Mucosa of descending colon (tissue), 3 donors: Measurements from ENCODE around the gene ATP9B. TPM values are rescaled to one million over a fixed set of nuclear protein-coding genes. Genes with fewer than 3 reads are reported as not detected.

Experiments used
- ATAC-seq: fragments of 200-7000 bp; cut with Tn5 transposase; one replicate; pipeline ENCODE4 v1.9.1; 2020; ENCODE audit warnings: mild to moderate bottlenecking, moderate library complexity
- DNase-seq, 3 donors: peaks; one replicate each; pipeline ENCODE4 v3.0.0-alpha.2; 2020
- H3K36me3 ChIP-seq: fragments of 200-600 bp; one replicate; pipeline ENCODE4 v1.8.0; 2021; ENCODE audit warnings: low read depth, mild to moderate bottlenecking
- H3K4me1 ChIP-seq: fragments of 200-600 bp; one replicate; pipeline ENCODE4 v1.8.0; 2021; ENCODE audit warnings: low read depth, mild to moderate bottlenecking
- H3K4me3 ChIP-seq: fragments of 200-600 bp; one replicate; pipeline ENCODE4 v1.8.0; 2021; ENCODE audit warnings: mild to moderate bottlenecking
- H3K9me3 ChIP-seq: fragments of 200-600 bp; one replicate; pipeline ENCODE4 v1.8.0; 2021; ENCODE audit warnings: mild to moderate bottlenecking
- intact Hi-C, 2 donors: fragments of 100-400 bp; cut with DNase I in 1 of 2; cut with micrococcal nuclease in 1 of 2; formaldehyde crosslinking; loops; one replicate each; pipeline versions ENCODE4 v1.11.0 to v1.11.1; 2022; cut with DNase I, micrococcal nuclease
- long read RNA-seq, 2 donors: library from polyadenylated mRNA; unstranded; transcript quantifications; one replicate each; pipeline ENCODE4 v2.0.0, GENCODE V29; 2019 to 2021
- total RNA-seq, 3 donors: library from RNA; stranded (reverse); fragmentation: NEBNext Ultra II Directional in 2 of 3; extraction: Animal tissue kit (Norgen Biotek cat#: 25700) in 2 of 3; gene quantifications; one replicate each; pipeline versions ENCODE4 v1.2.1 to v1.2.4, GENCODE V29; 2021 to 2023
- TF ChIP-seq, protein P1 (sequence below): fragments of 200-600 bp; IDR thresholded peaks from one replicate; pipeline ENCODE4 v1.8.0; 2022; ENCODE audit warnings: antibody characterized with exemption, mild to moderate bottlenecking
- donor health status: DM: no; HTN: no; CAD: no; lungs with moderate emphysema.
- donor health status: DM: no; HTN: no; CAD: no.
- donor health status: DM: no; HTN: yes; CAD: no.

Gene ATP9B, protein sequence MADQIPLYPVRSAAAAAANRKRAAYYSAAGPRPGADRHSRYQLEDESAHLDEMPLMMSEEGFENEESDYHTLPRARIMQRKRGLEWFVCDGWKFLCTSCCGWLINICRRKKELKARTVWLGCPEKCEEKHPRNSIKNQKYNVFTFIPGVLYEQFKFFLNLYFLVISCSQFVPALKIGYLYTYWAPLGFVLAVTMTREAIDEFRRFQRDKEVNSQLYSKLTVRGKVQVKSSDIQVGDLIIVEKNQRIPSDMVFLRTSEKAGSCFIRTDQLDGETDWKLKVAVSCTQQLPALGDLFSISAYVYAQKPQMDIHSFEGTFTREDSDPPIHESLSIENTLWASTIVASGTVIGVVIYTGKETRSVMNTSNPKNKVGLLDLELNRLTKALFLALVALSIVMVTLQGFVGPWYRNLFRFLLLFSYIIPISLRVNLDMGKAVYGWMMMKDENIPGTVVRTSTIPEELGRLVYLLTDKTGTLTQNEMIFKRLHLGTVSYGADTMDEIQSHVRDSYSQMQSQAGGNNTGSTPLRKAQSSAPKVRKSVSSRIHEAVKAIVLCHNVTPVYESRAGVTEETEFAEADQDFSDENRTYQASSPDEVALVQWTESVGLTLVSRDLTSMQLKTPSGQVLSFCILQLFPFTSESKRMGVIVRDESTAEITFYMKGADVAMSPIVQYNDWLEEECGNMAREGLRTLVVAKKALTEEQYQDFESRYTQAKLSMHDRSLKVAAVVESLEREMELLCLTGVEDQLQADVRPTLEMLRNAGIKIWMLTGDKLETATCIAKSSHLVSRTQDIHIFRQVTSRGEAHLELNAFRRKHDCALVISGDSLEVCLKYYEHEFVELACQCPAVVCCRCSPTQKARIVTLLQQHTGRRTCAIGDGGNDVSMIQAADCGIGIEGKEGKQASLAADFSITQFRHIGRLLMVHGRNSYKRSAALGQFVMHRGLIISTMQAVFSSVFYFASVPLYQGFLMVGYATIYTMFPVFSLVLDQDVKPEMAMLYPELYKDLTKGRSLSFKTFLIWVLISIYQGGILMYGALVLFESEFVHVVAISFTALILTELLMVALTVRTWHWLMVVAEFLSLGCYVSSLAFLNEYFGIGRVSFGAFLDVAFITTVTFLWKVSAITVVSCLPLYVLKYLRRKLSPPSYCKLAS
- 10 to 100 TPM; 25.8 to 37.1 (median 34.1) TPM for total RNA-seq
- long read RNA-seq, donor 1, full-length matches to known transcripts, result 10 of 26 reads
- long read RNA-seq, donor 1, partial matches to known transcripts, result 6 of 26 reads
- long read RNA-seq, donor 1, other reads (novel, unspliced or antisense), result 10 of 26 reads
- long read RNA-seq, donor 2, partial matches to known transcripts, result 3 of 3 reads
- long read RNA-seq, donor 2, other reads (novel, unspliced or antisense), result 0 of 3 reads

DNA sequence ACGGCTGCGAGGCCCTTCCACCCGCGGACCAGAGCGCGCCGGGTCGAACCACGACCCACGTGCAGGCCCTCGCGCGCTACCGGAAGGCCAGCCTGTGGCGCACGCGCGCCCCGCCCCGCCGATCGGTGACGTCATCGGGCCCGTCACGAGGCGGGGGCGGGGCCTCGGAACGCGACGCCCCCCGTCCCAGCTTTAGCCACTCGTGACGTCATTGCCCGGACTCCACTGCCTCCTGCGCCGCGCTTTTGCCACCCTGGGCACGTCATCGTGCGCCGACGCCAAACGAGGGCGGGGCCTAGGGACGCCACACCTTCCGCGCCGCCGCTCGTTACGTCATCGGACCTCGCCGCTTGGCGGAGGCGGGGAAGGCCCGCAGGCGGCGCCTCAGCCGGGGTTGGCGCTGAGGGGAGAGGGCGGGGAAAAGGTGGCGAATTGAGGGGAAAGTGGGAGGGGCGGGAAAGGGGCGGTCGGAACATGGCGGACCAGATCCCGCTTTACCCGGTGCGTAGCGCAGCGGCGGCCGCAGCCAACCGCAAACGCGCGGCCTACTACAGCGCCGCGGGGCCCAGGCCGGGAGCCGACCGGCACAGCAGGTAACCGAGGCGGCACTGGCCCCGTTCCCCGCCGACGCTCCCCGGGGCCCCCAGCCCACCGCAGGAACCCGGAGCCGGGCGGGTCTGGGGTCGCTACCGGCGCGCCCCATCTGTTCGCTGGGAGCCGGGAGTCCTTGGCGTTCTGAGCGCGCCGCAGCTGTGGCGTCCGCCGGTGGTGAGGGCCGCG lies at the start of gene ATP9B:
Gene ATP9B (plus strand): TSS at position 458 of the 780 bp plus-strand sequence. CDS start 17 bp downstream, at position 475.
- intact Hi-C loops, result no loop called here
- TF ChIP-seq, protein P1, sequence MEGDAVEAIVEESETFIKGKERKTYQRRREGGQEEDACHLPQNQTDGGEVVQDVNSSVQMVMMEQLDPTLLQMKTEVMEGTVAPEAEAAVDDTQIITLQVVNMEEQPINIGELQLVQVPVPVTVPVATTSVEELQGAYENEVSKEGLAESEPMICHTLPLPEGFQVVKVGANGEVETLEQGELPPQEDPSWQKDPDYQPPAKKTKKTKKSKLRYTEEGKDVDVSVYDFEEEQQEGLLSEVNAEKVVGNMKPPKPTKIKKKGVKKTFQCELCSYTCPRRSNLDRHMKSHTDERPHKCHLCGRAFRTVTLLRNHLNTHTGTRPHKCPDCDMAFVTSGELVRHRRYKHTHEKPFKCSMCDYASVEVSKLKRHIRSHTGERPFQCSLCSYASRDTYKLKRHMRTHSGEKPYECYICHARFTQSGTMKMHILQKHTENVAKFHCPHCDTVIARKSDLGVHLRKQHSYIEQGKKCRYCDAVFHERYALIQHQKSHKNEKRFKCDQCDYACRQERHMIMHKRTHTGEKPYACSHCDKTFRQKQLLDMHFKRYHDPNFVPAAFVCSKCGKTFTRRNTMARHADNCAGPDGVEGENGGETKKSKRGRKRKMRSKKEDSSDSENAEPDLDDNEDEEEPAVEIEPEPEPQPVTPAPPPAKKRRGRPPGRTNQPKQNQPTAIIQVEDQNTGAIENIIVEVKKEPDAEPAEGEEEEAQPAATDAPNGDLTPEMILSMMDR, result no peak
- Histone ChIP-seq H3K36me3 (peaks cover 4% of the 10 kb centered on the region), H3K4me1 (peaks cover 6% of the 10 kb centered on the region), H3K4me3 (peak within 1 kb of the TSS; percentile 99), H3K9me3 (no peaks in the 10 kb centered on the region)
- ATAC-seq, result peak; percentile 97
- DNase-seq, result peak; percentile 96 to 99 (median 97)

DNA sequence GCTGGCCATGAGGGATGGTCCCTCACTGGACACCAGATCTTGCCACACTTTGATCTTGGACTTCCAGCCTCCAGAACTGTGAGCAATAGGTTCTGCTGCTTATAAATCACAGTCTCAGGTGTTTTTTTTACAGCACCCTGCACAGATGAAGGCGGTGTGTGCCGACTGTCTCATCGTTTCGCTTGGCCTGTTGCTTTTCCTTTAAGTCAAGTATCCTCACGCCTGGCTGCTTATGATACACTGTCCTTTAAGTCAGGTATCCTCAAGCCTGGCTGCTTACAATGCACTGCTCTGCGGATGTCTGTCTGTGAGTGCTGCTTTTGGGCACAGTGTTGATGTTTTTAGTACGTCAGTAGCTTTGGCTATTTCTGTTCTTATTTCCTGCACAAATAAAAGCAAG lies 49.3 kb upstream of the ATP9B start:
- no peaks in the 10 kb centered on the region for H3K9me3 ChIP-seq
- no peak for DNase-seq
- H3K4me3 ChIP-seq, result no peak overlapping the region
- H3K4me1 ChIP-seq, result no peaks in the 10 kb centered on the region
- no peak for ATAC-seq
- TF ChIP-seq, protein P1, result no peak
- H3K36me3 ChIP-seq, result no peaks in the 10 kb centered on the region
- intact Hi-C loops, result no loop called here

DNA sequence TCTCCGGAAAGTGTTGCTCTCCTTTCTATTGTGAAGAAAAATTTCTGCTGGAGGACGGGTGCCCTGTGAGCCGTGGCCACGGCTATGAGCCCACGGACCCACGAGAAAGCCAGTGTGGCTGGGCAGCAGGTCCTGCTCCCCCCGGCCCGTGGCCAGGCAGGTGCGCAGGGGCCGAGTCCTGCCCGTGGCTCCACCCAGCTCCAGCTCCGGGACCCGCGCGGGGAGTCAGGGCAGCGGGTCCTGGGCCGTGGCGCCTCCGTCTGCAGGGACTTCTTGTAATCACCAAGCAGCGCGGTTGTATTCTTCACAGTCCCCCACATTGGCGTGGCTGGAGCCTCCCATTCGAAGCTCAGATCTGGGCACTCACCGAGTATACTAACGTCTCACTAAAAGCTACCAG lies 46.6 kb upstream of the ATP9B start:
- intact Hi-C loops, result no loop called here
- no peaks in the 10 kb centered on the region for H3K4me1 ChIP-seq
- DNase-seq, result no peak
- TF ChIP-seq, protein P1, result no peak
- H3K9me3 ChIP-seq, result no peaks in the 10 kb centered on the region
- H3K36me3 ChIP-seq, result no peaks in the 10 kb centered on the region
- ATAC-seq, result no peak
- no peak overlapping the region for H3K4me3 ChIP-seq

DNA sequence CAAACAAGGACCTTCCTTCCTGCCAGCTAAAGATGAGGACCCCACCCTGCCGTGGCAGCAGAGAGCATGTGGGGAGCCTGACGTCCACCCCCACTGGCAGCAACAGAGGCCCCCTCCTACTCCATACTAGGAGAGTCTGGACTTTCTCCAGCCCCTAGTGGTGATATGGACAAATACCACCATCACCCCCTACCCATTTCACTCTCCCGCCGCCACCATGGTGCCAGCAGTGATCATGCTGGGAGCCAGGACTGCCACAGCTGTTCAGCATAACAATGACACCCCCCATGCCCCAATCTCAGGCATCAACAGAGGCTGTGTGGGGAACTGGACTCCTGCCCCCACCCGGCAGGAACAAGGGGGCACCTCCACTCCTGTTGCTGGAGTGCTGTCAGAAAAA lies 42.7 kb upstream of the ATP9B start:
- no peaks in the 10 kb centered on the region for H3K36me3 ChIP-seq
- H3K4me3 ChIP-seq, result no peak overlapping the region
- intact Hi-C loops, result no loop called here
- H3K4me1 ChIP-seq, result no peaks in the 10 kb centered on the region
- DNase-seq (no peak), ATAC-seq (no peak)
- TF ChIP-seq, protein P1, result no peak
- H3K9me3 ChIP-seq, result peaks cover 2% of the 10 kb centered on the region
